ENCODE measurements around the gene LRRC2. TPM values are rescaled to one million over a fixed set of nuclear protein-coding genes. Genes with fewer than 3 reads are reported as not detected.
A peak's percentile ranks its signal among the peaks of the same experiment; 100 is the strongest.

Gene LRRC2
- total and polyA plus RNA-seq, 8 donors: 0.46 to 2.2 (median 1.0) TPM

DNA sequence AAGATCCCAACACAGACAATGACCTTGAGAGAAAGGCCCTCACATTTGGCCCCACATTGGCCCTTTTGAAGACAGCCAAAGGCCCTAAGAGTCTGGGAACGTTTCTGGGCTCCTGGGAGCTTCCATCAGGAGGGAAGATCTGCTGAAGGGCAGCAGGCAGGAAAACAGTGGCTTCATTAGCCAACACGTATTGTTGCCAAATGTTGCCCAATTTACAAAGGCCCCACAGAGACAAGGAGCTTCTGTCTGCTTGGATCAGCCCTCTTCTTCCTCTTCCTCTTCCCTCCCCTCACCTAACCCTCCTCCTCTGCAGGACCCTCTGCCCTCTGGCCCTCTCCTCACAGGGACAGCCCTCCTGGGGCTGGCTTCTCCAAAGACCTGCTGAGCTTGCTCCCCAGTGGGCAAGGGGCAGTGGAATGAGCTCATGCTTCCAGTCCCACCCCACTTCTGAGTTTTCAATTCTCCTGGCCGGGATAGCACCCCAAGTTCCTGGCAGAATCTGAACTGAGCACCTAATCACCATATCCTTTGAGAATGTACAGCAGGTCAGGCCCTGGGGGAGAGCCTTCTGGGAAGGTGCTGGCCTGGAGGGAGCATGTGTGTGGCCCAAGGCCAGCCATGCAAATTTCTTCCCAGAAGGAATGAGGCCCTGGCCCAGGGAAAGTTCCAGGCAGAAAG lies 96.3 kb downstream of the LRRC2 start:
- FAIRE-seq (no peak), ATAC-seq (peak; percentile 37 to 84 (median 76)), DNase-seq (peak in 4 of 6 donors; percentile 55 to 82 (median 66))
- Histone ChIP-seq H3K27me3 (no peaks in the 10 kb centered on the region), H3K4me1 (peaks cover 0 to 38% (median 0%) of the 10 kb centered on the region in 3 donors), H3K36me3 (no peaks in the 10 kb centered on the region), H3K4me3 (no peak overlapping the region), H3K27ac (peak overlapping the region in 2 of 4 donors; percentile 80 to 82), H3K9me3 (no peaks in the 10 kb centered on the region)
- 52 to 67% methylated on average over 3 of the region's 3 CpGs for WGBS, 2 donors
- intact Hi-C loops (cut with DNase I): loop anchor here in 1 of 3 donors (10.0 kb wide), 1 partner anchor 425 kb away; no protein-coding TSS in a partner anchor
- TF ChIP-seq, protein P1, sequence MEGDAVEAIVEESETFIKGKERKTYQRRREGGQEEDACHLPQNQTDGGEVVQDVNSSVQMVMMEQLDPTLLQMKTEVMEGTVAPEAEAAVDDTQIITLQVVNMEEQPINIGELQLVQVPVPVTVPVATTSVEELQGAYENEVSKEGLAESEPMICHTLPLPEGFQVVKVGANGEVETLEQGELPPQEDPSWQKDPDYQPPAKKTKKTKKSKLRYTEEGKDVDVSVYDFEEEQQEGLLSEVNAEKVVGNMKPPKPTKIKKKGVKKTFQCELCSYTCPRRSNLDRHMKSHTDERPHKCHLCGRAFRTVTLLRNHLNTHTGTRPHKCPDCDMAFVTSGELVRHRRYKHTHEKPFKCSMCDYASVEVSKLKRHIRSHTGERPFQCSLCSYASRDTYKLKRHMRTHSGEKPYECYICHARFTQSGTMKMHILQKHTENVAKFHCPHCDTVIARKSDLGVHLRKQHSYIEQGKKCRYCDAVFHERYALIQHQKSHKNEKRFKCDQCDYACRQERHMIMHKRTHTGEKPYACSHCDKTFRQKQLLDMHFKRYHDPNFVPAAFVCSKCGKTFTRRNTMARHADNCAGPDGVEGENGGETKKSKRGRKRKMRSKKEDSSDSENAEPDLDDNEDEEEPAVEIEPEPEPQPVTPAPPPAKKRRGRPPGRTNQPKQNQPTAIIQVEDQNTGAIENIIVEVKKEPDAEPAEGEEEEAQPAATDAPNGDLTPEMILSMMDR (IDR thresholded peaks at IDR 0.05): no peak

- FAIRE-seq: no peak
These were observed 97.1 kb downstream of the LRRC2 start for GRCh38 chr3:46468753-46469600.

GRCh38 chr3:46467562-46467961 lies 98.5 kb downstream of the LRRC2 start:
- Histone ChIP-seq H3K4me1 (peaks cover 0 to 46% (median 0%) of the 10 kb centered on the region in 3 donors), H3K27ac (no peak overlapping the region), H3K9me3 (no peaks in the 10 kb centered on the region), H3K36me3 (no peaks in the 10 kb centered on the region), H3K27me3 (no peaks in the 10 kb centered on the region), H3K4me3 (no peak overlapping the region)
- FAIRE-seq (no peak), ATAC-seq (no peak), DNase-seq (no peak)
- WGBS, 2 donors: 88 to 90% methylated on average over 4 of the region's 4 CpGs
- intact Hi-C loops (cut with DNase I): no loop called here
- TF ChIP-seq, protein P1 (IDR thresholded peaks at IDR 0.05): no peak

More at GRCh38 chr3:46468753-46469600, 97.1 kb downstream of the LRRC2 start:
- ATAC-seq (peak in 1 of 4 donors; percentile 4), DNase-seq (no peak)
- Histone ChIP-seq H3K36me3 (no peaks in the 10 kb centered on the region), H3K9me3 (no peaks in the 10 kb centered on the region), H3K27ac (peak overlapping the region in 2 of 4 donors; percentile 80 to 82), H3K27me3 (no peaks in the 10 kb centered on the region), H3K4me1 (peaks cover 0 to 38% (median 0%) of the 10 kb centered on the region in 3 donors), H3K4me3 (no peak overlapping the region)
- intact Hi-C loops (cut with DNase I): no loop called here
- TF ChIP-seq, protein P1 (IDR thresholded peaks at IDR 0.05): no peak
- WGBS, 2 donors: 78 to 82% methylated on average over 6 of the region's 6 CpGs

DNA sequence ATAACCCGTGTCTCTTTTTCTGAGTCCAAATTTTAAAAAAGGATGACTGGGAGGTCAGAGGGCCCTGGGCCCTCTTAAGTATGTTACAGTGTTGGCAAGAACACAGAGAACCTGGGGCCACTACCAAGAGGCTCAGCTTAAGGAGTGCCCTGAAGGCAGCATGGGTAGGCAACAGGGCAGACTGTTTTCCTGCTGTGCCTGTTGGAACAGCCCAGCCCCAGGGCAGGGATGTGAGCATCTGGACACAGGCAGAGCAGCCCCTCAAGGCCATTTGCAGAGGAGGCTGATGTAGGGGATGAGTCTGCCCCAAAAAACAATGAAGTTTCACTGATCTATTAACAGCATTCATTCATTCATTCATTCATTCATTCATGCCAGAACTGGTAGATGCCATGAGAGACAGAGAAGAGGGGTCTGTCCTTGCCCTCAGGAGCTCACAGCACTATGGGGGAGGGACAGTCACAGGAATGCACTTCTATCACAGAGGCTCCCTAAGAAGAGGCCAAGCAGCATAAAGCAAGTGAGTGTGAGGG lies 99.2 kb downstream of the LRRC2 start:
- TF ChIP-seq, protein P1 (IDR thresholded peaks at IDR 0.05): no peak
- H3K27ac ChIP-seq: peak overlapping the region in 2 of 4 donors; percentile 61 to 63
- no peak for ATAC-seq
- no peak for DNase-seq
- no peaks in the 10 kb centered on the region for H3K9me3 ChIP-seq
- H3K36me3 ChIP-seq: no peaks in the 10 kb centered on the region
- 88 to 89% methylated on average over 1 of the region's 1 CpG for WGBS, 2 donors
- no peak overlapping the region for H3K4me3 ChIP-seq
- intact Hi-C loops (cut with DNase I): no loop called here
- FAIRE-seq: no peak
- H3K27me3 ChIP-seq: no peaks in the 10 kb centered on the region
- peaks cover 0 to 46% (median 0%) of the 10 kb centered on the region in 3 donors for H3K4me1 ChIP-seq
